Esophagus squamous epithelium (tissue), 5 donors: ENCODE measurements around the gene HOGA1. TPM values are rescaled to one million over a fixed set of nuclear protein-coding genes. Genes with fewer than 3 reads are reported as not detected.
A peak's percentile ranks its signal among the peaks of the same experiment; 100 is the strongest.

Source experiments
- DNase-seq: peaks from one replicate; lab custom pipeline; 2025; lab: John Stamatoyannopoulos, UW
- H3K27ac ChIP-seq, 4 donors: fragments of 200-600 bp; sonication (generic); one replicate each; pipeline ENCODE4 v1.5.1; 2016 to 2019; ENCODE audit warnings: mild to moderate bottlenecking in 1 of 4
- H3K27me3 ChIP-seq, 4 donors: fragments of 200-600 bp; sonication (generic); 1 replicate in 3 of 4; 2 replicates in 1 of 4; pipeline versions ENCODE4 v1.5.1 to v1.6.0; 2017 to 2021; ENCODE audit warnings: antibody characterized with exemption in 1 of 4
- H3K36me3 ChIP-seq, 3 donors: fragments of 200-600 bp; sonication (generic); one replicate each; pipeline ENCODE4 v1.5.1; 2016 to 2019
- H3K4me1 ChIP-seq, 3 donors: fragments of 200-600 bp; sonication (generic); one replicate each; pipeline ENCODE4 v1.5.1; 2017 to 2019
- H3K4me3 ChIP-seq, 4 donors: fragments of 200-600 bp; sonication (generic); 1 replicate in 3 of 4; 2 replicates in 1 of 4; pipeline ENCODE4 v1.5.1; 2016 to 2019; ENCODE audit warnings: mild to moderate bottlenecking in 2 of 4, moderate library complexity in 1 of 4
- H3K9me3 ChIP-seq, 3 donors: fragments of 200-600 bp; sonication (generic); one replicate each; pipeline ENCODE4 v1.5.1; 2016 to 2019
- POLR2A ChIP-seq, 4 donors: fragments of 450-650 bp; IDR thresholded peaks; one replicate each; pipeline ENCODE4 v1.6.1; 2017; ENCODE audit warnings: antibody characterized with exemption in 4 of 4, mild to moderate bottlenecking in 4 of 4, moderate library complexity in 3 of 4
- WGBS, 2 donors: methylation state at CpG; one replicate each; pipeline ENCODE4 v1.1.5; 2018; 5-methylcytosine and 5-hydroxymethylcytosine counted together
- intact Hi-C: fragments of 100-400 bp; cut with DNase I; formaldehyde crosslinking; loops from one replicate; pipeline ENCODE4 v1.15.0; 2022
- total RNA-seq, 4 donors: library from RNA; depleted of rRNA; stranded (reverse); fragments of >200 nt; gene quantifications; one replicate each; pipeline ENCODE4 v1.1.0, GENCODE V29; 2016
- TF ChIP-seq, protein P1 (sequence below), 6 experiments: fragments of 450-650 bp in 4 of 6; fragments of 200-600 bp in 2 of 6; sonication (generic) in 2 of 6; IDR thresholded peaks; one replicate each; pipeline ENCODE4 v1.5.1; 2016 to 2019; ENCODE audit warnings: antibody characterized with exemption in 6 of 6, mild to moderate bottlenecking in 4 of 6, moderate library complexity in 4 of 6
- donor health status: DM: yes; HTN: yes; CAD: no.

Gene HOGA1
- total RNA-seq, 4 donors from 2014 or later = 0.62 to 1.1 (median 1.1) TPM

DNA sequence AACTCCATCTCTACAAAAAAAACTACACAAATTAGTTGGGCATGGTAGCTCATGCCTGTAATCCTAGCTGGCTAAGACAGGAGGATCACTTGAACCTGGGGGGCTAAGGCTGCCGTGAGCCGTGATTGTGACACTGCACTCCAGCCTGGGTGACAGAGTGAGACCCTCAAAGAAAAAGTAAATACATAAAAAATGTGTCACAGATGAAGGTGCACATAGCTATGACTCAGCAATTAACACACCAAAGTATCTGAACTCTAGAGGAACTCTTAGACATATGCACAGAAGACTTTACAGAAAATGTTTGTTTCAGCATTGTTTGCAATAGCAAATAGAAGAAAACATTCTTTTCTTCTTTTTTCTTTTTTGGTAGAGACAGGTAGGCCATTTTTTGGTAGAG, 13.6 kb downstream of the HOGA1 start:
- H3K4me1 ChIP-seq = peaks cover 0 to 17% (median 10%) of the 10 kb centered on the region in 3 donors
- WGBS, 2 donors = 76 to 100% methylated on average over 2 of the region's 2 CpGs
- no peak overlapping the region for H3K4me3 ChIP-seq
- H3K36me3 ChIP-seq = no peaks in the 10 kb centered on the region
- intact Hi-C loops = no loop called here
- TF ChIP-seq, protein P1, sequence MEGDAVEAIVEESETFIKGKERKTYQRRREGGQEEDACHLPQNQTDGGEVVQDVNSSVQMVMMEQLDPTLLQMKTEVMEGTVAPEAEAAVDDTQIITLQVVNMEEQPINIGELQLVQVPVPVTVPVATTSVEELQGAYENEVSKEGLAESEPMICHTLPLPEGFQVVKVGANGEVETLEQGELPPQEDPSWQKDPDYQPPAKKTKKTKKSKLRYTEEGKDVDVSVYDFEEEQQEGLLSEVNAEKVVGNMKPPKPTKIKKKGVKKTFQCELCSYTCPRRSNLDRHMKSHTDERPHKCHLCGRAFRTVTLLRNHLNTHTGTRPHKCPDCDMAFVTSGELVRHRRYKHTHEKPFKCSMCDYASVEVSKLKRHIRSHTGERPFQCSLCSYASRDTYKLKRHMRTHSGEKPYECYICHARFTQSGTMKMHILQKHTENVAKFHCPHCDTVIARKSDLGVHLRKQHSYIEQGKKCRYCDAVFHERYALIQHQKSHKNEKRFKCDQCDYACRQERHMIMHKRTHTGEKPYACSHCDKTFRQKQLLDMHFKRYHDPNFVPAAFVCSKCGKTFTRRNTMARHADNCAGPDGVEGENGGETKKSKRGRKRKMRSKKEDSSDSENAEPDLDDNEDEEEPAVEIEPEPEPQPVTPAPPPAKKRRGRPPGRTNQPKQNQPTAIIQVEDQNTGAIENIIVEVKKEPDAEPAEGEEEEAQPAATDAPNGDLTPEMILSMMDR (IDR thresholded peaks at IDR 0.05) = no peak
- no peak for TF ChIP-seq POLR2A (IDR thresholded peaks at IDR 0.05)
- no peaks in the 10 kb centered on the region for H3K27me3 ChIP-seq
- H3K9me3 ChIP-seq = no peaks in the 10 kb centered on the region
- no peak for DNase-seq
- peak overlapping the region in 2 of 4 donors; percentile 82 to 83 for H3K27ac ChIP-seq

GRCh38 chr10:97598407-97599271, 14.4 kb downstream of the HOGA1 start:
- WGBS, 2 donors = 85 to 90% methylated on average over 14 of the region's 19 CpGs
- TF ChIP-seq, protein P1 (IDR thresholded peaks at IDR 0.05) = no peak
- no peak for TF ChIP-seq POLR2A (IDR thresholded peaks at IDR 0.05)
- intact Hi-C loops = no loop called here
- Histone ChIP-seq H3K36me3 (no peaks in the 10 kb centered on the region), H3K9me3 (no peaks in the 10 kb centered on the region), H3K4me3 (no peak overlapping the region), H3K4me1 (peaks cover 0 to 17% (median 10%) of the 10 kb centered on the region in 3 donors), H3K27ac (no peak overlapping the region), H3K27me3 (no peaks in the 10 kb centered on the region)
- DNase-seq = no peak

GRCh38 chr10:97599272-97599619, 15.1 kb downstream of the HOGA1 start:
- H3K9me3 ChIP-seq = no peaks in the 10 kb centered on the region
- WGBS, 2 donors = 84 to 94% methylated on average over 5 to 6 of the region's 6 CpGs

DNA sequence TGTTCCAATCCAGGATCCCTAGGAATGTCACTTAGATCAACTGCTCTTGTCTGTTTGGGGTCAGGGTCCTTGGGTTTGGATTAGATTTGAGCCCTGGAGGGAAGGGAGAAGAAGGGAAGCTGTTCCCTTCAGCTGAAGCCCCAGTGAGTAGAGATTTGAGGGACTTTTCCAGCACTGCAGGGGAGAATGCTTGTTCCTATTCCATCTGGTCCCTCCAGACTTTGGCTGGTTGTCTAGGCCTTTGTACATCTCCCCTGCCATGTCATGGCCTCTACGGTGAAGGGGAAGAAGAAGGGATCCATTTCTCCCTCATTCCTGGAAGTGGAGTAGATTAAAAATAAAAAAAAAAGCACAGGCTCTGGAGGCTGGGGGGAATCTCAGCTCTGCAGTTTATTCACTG, 16.4 kb downstream of the HOGA1 start:
- 100% methylated on average over 1 of the region's 1 CpG; no CpG with 5 or more reads in 1 of the 2 donors for WGBS, 2 donors
- H3K4me1 ChIP-seq = peaks cover 0 to 15% (median 9%) of the 10 kb centered on the region in 3 donors
- intact Hi-C loops = no loop called here
- no peak overlapping the region for H3K27ac ChIP-seq
- no peaks in the 10 kb centered on the region for H3K9me3 ChIP-seq
- no peak for TF ChIP-seq POLR2A (IDR thresholded peaks at IDR 0.05)
- TF ChIP-seq, protein P1 (IDR thresholded peaks at IDR 0.05) = no peak
- no peak overlapping the region for H3K4me3 ChIP-seq
- no peaks in the 10 kb centered on the region for H3K27me3 ChIP-seq
- no peaks in the 10 kb centered on the region for H3K36me3 ChIP-seq
- DNase-seq = no peak

More at GRCh38 chr10:97599272-97599619, 15.1 kb downstream of the HOGA1 start:
- no peak for DNase-seq
- TF ChIP-seq, protein P1 (IDR thresholded peaks at IDR 0.05) = no peak
- no peak for TF ChIP-seq POLR2A (IDR thresholded peaks at IDR 0.05)
- Histone ChIP-seq H3K36me3 (no peaks in the 10 kb centered on the region), H3K27me3 (no peaks in the 10 kb centered on the region), H3K4me3 (no peak overlapping the region), H3K4me1 (peaks cover 0 to 17% (median 10%) of the 10 kb centered on the region in 3 donors), H3K27ac (no peak overlapping the region)
- intact Hi-C loops = no loop called here
